Upper lobe of left lung (tissue), 6 donors: Measurements from ENCODE around the gene SPSB1. TPM values are rescaled to one million over a fixed set of nuclear protein-coding genes. Genes with fewer than 3 reads are reported as not detected.

ENCODE experiments used
- ATAC-seq, 2 donors: fragments of 200-7000 bp; cut with Tn5 transposase; one replicate each; pipeline ENCODE4 v1.9.1; 2022; ENCODE audit warnings: mild to moderate bottlenecking in 2 of 2, moderate library complexity in 2 of 2; ENCODE audit not compliant: low FRiP score in 2 of 2
- DNase-seq, 2 donors: peaks; one replicate each; pipeline ENCODE4 v3.0.0-alpha.2; 2019 to 2020
- H3K27ac ChIP-seq, 4 donors: fragments of 200-600 bp; sonication (generic); one replicate each; pipeline ENCODE4 v1.5.1; 2016 to 2019
- H3K27me3 ChIP-seq, 4 donors: fragments of 200-600 bp; sonication (generic); one replicate each; pipeline ENCODE4 v1.5.1; 2017 to 2019
- H3K36me3 ChIP-seq, 4 donors: fragments of 200-600 bp; sonication (generic); one replicate each; pipeline ENCODE4 v1.5.1; 2016 to 2019
- H3K4me1 ChIP-seq, 4 donors: fragments of 200-600 bp; sonication (generic); one replicate each; pipeline ENCODE4 v1.5.1; 2018 to 2019
- H3K4me3 ChIP-seq, 4 donors: fragments of 200-600 bp; sonication (generic); one replicate each; pipeline ENCODE4 v1.5.1; 2017 to 2019; ENCODE audit warnings: mild to moderate bottlenecking in 2 of 4, moderate library complexity in 1 of 4
- H3K9me3 ChIP-seq, 4 donors: fragments of 200-600 bp; sonication (generic); one replicate each; pipeline ENCODE4 v1.5.1; 2018 to 2019
- EP300 ChIP-seq, 4 donors: sonication (generic); formaldehyde crosslinking; IDR thresholded peaks; one replicate each; pipeline ENCODE4 v1.5.1; 2017; ENCODE audit warnings: antibody characterized with exemption in 4 of 4, control low read depth in 2 of 4
- POLR2A ChIP-seq, 4 donors: fragments of 450-650 bp; IDR thresholded peaks; one replicate each; pipeline ENCODE4 v1.5.1; 2016 to 2017; ENCODE audit warnings: antibody characterized with exemption in 4 of 4, mild to moderate bottlenecking in 2 of 4
- POLR2AphosphoS5 ChIP-seq, 2 donors: sonication (generic); formaldehyde crosslinking; IDR thresholded peaks; one replicate each; pipeline ENCODE4 v1.5.1; 2017; ENCODE audit warnings: antibody characterized with exemption in 2 of 2
- WGBS, 2 donors: methylation state at CpG; one replicate each; pipeline ENCODE4 v1.1.5; 2017 to 2018; 5-methylcytosine and 5-hydroxymethylcytosine counted together
- total RNA-seq, 6 donors: library from RNA; depleted of rRNA in 4 of 6; stranded (reverse); fragments of >200 nt in 4 of 6; gene quantifications; one replicate each; pipeline versions ENCODE4 v1.1.0 to v1.2.1, GENCODE V29; 2016 to 2021
- TF ChIP-seq, protein P1 (sequence below), 6 experiments: fragments of 450-650 bp in 4 of 6; fragments of 200-600 bp in 2 of 6; sonication (generic) in 2 of 6; IDR thresholded peaks; one replicate each; pipeline ENCODE4 v1.5.1; 2016 to 2019; ENCODE audit warnings: antibody characterized with exemption in 6 of 6
- donor health status: DM: no; HTN: no; CAD: no; lungs with moderate emphysema.
- donor health status: DM: no; HTN: yes; CAD: no; lungs with severe emphysema.

Gene SPSB1
- total RNA-seq, 6 donors from 2014 or later: 21.0 to 49.1 (median 30.3) TPM

DNA sequence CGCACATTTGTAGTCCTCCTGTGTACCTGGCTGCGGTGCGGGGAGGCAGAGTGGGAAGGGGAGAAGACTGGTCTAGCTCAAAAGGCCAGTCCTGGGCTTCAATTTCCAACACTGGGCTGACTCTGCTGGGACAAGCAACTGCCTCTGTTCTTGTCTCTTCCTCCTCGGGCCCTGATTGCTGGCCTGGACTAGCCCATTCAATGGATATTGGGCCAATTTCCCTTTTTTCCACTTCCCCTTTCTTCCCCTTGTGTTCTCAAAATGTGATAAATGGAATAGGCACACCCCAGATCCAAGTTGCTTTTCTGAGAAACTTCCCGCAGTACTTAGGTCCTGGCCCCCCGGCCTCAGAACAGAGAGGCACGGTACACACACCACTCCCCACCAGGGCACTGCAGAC, 48.2 kb downstream of the SPSB1 start:
- 77 to 79% methylated on average over 7 of the region's 7 CpGs for WGBS, 2 donors
- Histone ChIP-seq H3K36me3 (no peaks in the 10 kb centered on the region), H3K27me3 (no peaks in the 10 kb centered on the region), H3K27ac (peak overlapping the region in 1 of 4 donors; percentile 11), H3K4me1 (peaks cover 13 to 35% (median 26%) of the 10 kb centered on the region in 4 donors), H3K9me3 (no peaks in the 10 kb centered on the region), H3K4me3 (no peak overlapping the region)
- TF ChIP-seq POLR2AphosphoS5 (IDR thresholded peaks at IDR 0.05) (no peak), EP300 (IDR thresholded peaks at IDR 0.05) (no peak), POLR2A (IDR thresholded peaks at IDR 0.05) (no peak)
- TF ChIP-seq, protein P1, sequence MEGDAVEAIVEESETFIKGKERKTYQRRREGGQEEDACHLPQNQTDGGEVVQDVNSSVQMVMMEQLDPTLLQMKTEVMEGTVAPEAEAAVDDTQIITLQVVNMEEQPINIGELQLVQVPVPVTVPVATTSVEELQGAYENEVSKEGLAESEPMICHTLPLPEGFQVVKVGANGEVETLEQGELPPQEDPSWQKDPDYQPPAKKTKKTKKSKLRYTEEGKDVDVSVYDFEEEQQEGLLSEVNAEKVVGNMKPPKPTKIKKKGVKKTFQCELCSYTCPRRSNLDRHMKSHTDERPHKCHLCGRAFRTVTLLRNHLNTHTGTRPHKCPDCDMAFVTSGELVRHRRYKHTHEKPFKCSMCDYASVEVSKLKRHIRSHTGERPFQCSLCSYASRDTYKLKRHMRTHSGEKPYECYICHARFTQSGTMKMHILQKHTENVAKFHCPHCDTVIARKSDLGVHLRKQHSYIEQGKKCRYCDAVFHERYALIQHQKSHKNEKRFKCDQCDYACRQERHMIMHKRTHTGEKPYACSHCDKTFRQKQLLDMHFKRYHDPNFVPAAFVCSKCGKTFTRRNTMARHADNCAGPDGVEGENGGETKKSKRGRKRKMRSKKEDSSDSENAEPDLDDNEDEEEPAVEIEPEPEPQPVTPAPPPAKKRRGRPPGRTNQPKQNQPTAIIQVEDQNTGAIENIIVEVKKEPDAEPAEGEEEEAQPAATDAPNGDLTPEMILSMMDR (IDR thresholded peaks at IDR 0.05): no peak
- no peak for DNase-seq
- ATAC-seq: peak in 1 of 2 donors; percentile 50

DNA sequence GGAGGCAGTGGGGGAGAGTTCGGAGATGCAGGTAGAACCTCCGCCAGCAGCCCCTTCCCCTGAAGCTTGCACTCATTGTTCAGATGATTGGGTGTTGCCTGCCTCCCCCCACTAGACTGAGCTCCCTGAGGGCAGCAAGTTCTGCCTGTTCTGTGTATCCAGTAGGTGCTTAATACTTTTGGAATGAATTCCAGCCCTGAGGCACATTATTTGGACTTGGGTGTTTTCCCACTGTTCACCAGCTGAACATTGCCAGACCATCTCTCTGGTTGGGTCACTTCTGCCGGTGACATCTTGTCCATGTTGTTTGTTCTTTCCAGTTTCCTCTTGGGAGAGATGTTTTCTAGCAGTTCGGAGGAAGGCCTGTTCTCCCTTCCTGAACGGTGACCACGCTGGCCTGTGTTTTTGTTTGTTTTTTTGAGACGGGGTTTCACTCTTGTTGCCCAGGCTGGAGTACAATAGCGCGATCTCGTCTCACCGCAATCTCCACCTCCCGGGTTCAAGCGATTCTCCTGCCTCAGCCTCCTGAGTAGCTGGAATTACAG, 48.7 kb downstream of the SPSB1 start:
- Histone ChIP-seq H3K4me3 (no peak overlapping the region), H3K9me3 (no peaks in the 10 kb centered on the region), H3K36me3 (no peaks in the 10 kb centered on the region), H3K4me1 (peaks cover 13 to 35% (median 26%) of the 10 kb centered on the region in 4 donors), H3K27ac (peak overlapping the region in 1 of 4 donors; percentile 11), H3K27me3 (no peaks in the 10 kb centered on the region)
- TF ChIP-seq EP300 (IDR thresholded peaks at IDR 0.05) (no peak), POLR2A (IDR thresholded peaks at IDR 0.05) (no peak), POLR2AphosphoS5 (IDR thresholded peaks at IDR 0.05) (no peak)
- WGBS, 2 donors: 76 to 84% methylated on average over 11 to 13 of the region's 13 CpGs
- DNase-seq (no peak), ATAC-seq (no peak)

DNA sequence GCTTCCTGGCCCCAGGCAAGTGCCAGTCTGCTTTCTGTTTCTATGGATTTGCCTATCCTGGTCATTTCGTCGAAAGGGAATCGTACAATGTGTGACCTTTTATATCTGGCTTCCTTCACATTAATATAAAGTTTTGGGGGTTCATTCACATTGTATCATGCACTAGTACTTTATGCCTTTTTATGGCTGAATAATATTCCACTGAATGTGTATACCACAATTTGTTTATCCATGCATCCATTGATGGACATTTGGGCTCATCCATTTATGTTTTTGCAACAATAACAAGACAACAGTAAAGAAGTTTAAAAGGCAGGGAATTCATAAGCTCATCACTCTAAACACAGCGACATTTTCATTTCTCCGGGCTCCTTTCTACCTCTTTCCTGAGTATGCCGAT, 50.6 kb downstream of the SPSB1 start:
- H3K4me1 ChIP-seq: peaks cover 13 to 30% (median 21%) of the 10 kb centered on the region in 4 donors
- TF ChIP-seq, protein P1 (IDR thresholded peaks at IDR 0.05): no peak
- TF ChIP-seq POLR2A (IDR thresholded peaks at IDR 0.05) (no peak), EP300 (IDR thresholded peaks at IDR 0.05) (no peak), POLR2AphosphoS5 (IDR thresholded peaks at IDR 0.05) (no peak)
- no peak overlapping the region for H3K4me3 ChIP-seq
- DNase-seq (no peak), ATAC-seq (no peak)
- 96 to 98% methylated on average over 6 of the region's 6 CpGs for WGBS, 2 donors
- no peak overlapping the region for H3K27ac ChIP-seq
- H3K9me3 ChIP-seq: no peaks in the 10 kb centered on the region
- H3K27me3 ChIP-seq: no peaks in the 10 kb centered on the region
- no peaks in the 10 kb centered on the region for H3K36me3 ChIP-seq

DNA sequence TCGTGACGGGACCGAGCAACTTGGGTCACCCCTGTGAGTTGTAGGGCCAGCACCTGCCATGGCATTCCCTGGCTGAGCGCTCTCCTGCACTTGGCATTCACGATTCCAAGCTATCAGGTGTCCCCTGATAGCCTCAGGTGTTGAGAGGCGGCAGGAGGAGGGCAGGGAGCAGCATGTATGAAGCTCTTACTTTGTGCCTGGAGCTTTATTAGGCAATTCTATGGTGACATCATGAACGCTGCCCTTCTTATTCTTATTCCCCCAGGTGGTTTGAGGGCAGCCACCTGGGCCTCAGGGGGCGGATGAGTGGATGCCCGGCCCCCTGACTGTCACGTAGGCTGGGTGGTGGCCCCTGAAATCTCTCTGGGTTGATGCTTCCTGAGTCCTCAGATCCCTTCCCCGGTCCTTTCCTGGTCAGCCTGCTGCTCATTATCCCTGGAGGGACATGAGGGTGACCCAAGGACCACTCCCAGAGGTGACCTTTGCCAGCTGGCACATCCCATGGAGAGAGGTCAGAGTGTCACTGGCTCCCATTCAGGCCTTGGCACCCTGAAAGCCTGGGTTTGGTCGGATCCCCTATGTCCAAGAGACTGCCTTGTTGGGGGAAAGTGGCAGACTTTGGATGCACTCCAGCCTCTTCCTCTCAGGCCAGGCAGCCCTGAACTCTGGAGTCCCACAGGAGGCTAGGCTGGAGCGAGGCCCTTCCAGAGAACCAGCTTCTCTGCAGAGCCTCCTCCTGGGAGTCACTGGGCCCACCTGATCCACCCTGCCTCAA, 51.9 kb downstream of the SPSB1 start:
- Histone ChIP-seq H3K36me3 (no peaks in the 10 kb centered on the region), H3K4me1 (peaks cover 5 to 17% (median 15%) of the 10 kb centered on the region in 4 donors), H3K4me3 (no peak overlapping the region), H3K27ac (no peak overlapping the region), H3K9me3 (no peaks in the 10 kb centered on the region), H3K27me3 (no peaks in the 10 kb centered on the region)
- DNase-seq (no peak), ATAC-seq (no peak)
- TF ChIP-seq, protein P1 (IDR thresholded peaks at IDR 0.05): no peak
- WGBS, 2 donors: 86 to 92% methylated on average over 4 to 12 of the region's 13 CpGs

DNA sequence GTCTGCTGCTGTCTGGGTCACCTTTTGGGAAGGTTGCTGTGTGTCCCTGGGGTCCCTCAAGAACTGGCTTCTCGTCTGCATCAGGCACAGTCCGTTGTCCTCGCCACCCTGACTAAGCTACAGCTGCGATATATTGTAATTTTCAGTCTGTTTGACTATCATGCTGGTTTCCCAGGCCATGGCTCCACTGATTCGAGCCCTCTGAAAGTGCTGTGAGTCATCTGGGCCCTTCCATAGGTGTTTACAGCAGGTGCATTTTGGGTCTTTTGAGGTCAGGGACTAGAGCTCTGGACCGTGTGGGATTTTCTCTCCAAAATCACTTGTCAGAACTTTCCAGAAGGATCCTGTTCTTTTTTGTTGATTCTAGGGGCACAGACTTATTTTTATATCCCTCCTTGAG, 52.8 kb downstream of the SPSB1 start:
- H3K9me3 ChIP-seq: no peaks in the 10 kb centered on the region
- no peak overlapping the region for H3K27ac ChIP-seq
- WGBS, 2 donors: 90 to 91% methylated on average over 6 of the region's 6 CpGs
- TF ChIP-seq POLR2A (IDR thresholded peaks at IDR 0.05): no peak
- no peak for DNase-seq
- H3K4me1 ChIP-seq: peaks cover 5 to 15% (median 9%) of the 10 kb centered on the region in 4 donors
- no peak for ATAC-seq
- H3K36me3 ChIP-seq: no peaks in the 10 kb centered on the region
- no peaks in the 10 kb centered on the region for H3K27me3 ChIP-seq
- no peak overlapping the region for H3K4me3 ChIP-seq
